GM12874 (cell line): ENCODE measurements around the gene SNX3.

Source experiments
- CTCF ChIP-seq: IDR thresholded peaks from 2 replicates; pipeline ENCODE4 v1.5.1; 2011; ENCODE audit warnings: low read depth, mild to moderate bottlenecking, control low read depth, low read length, moderate library complexity; ENCODE audit not compliant: insufficient read depth

The SNX3 gene

DNA sequence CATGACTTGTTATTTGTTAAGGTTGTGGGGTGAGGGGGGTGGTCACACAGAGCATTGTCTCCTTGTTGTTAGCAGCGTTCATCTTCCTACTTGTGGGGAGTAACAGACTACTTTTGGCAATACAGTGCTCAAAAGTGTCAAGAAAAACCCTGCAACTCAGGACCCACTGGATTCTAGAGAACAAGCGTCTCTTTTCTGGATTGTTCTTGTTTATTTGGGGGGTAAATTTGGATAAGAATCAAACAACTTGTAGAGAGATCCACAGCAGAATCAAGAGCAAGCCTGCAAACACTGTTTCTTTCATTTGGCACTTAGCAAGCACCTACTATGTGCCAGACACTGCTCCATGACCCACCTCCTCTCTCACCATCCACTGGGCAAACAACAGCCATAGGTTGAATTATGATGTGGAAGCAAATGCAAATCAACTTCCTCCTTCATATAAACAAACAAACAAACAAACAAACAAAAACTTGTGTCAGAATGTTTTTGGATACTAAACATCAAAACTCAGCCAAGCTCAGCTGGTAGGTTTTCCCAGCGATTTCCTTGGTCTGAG, 99.0 kb downstream of the SNX3 start:
- no peak for TF ChIP-seq CTCF
